ENCODE measurements around the gene BMPR1B. TPM values are rescaled to one million over a fixed set of nuclear protein-coding genes. Genes with fewer than 3 reads are reported as not detected.

The BMPR1B gene
- total and polyA plus RNA-seq, 4 donors, result 0.27 to 0.70 (median 0.48) TPM

GRCh38 chr4:94871644-94872305 is 114.0 kb downstream of the BMPR1B start (continued):
- TF ChIP-seq EGR1 (IDR thresholded peaks at IDR 0.05; ENCODE audit: low read depth in 2 of 2) (no peak), RAD21 (IDR thresholded peaks at IDR 0.05) (no peak), ZBTB33 (IDR thresholded peaks at IDR 0.05) (no peak)

DNA sequence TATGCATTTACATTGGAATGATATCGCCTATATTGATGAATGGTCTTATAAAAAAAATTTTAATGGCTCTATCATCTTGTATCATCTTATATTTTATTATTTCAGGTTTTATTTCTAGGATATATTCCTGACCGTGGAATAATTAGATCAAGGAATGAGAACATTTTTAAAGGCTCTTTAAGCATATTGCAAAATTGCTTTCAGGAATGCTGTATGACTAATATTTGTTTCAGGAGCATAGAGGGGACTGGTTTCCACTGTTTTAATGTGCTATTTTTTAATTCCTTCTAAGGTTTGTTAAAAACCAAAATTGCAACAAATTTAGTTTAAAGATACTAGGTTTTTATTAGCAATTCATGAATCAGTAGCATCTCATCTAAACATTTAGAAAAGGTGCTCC is 120.2 kb downstream of the BMPR1B start:
- H3K9ac ChIP-seq (ENCODE audit: low read depth in 1 of 2, low read length in 2 of 2), result no peak overlapping the region
- no peaks in the 10 kb centered on the region for H3K9me3 ChIP-seq (ENCODE audit: control insufficient read depth in 4 of 4, low read length in 3 of 4)
- DNase-seq (ENCODE audit: low spot score), result no peak
- no peak overlapping the region for H3K27ac ChIP-seq (ENCODE audit: low read depth in 1 of 2, low read length in 2 of 2)
- no peak overlapping the region for H3K4me3 ChIP-seq (ENCODE audit: low read depth in 1 of 3, low read length in 3 of 3)
- H3K4me1 ChIP-seq (ENCODE audit: control insufficient read depth in 4 of 4, insufficient read depth in 4 of 4, low read length in 3 of 4), result no peaks in the 10 kb centered on the region
- no peaks in the 10 kb centered on the region for H3K27me3 ChIP-seq (ENCODE audit: control insufficient read depth in 4 of 4, insufficient read depth in 4 of 4, low read length in 3 of 4)
- no peaks in the 10 kb centered on the region for H3K36me3 ChIP-seq (ENCODE audit: control insufficient read depth in 4 of 4, insufficient read depth in 3 of 4, low read depth in 1 of 4, low read length in 3 of 4)
- 90% methylated on average over 2 of the region's 2 CpGs for WGBS
- TF ChIP-seq FOXA2 (IDR thresholded peaks at IDR 0.05) (no peak), RXRA (IDR thresholded peaks at IDR 0.05) (no peak), CTCF (IDR thresholded peaks at IDR 0.05; ENCODE audit: low read depth, low read length, missing input control) (no peak), EGR1 (IDR thresholded peaks at IDR 0.05; ENCODE audit: low read depth in 2 of 2) (no peak), SP1 (IDR thresholded peaks at IDR 0.05) (no peak), GABPA (IDR thresholded peaks at IDR 0.05 in 1 of 2, conservative IDR thresholded peaks at IDR 0.05 in 1 of 2) (no peak), YY1 (IDR thresholded peaks at IDR 0.05) (no peak), MAX (IDR thresholded peaks at IDR 0.05) (no peak), TAF1 (conservative IDR thresholded peaks at IDR 0.05) (no peak), JUND (IDR thresholded peaks at IDR 0.05) (no peak), NR2F2 (IDR thresholded peaks at IDR 0.05) (no peak), FOXA1 (IDR thresholded peaks at IDR 0.05) (no peak), RAD21 (IDR thresholded peaks at IDR 0.05) (no peak), HNF4A (conservative IDR thresholded peaks at IDR 0.05) (no peak), ZBTB33 (IDR thresholded peaks at IDR 0.05) (no peak)
- TF ChIP-seq, protein P1, sequence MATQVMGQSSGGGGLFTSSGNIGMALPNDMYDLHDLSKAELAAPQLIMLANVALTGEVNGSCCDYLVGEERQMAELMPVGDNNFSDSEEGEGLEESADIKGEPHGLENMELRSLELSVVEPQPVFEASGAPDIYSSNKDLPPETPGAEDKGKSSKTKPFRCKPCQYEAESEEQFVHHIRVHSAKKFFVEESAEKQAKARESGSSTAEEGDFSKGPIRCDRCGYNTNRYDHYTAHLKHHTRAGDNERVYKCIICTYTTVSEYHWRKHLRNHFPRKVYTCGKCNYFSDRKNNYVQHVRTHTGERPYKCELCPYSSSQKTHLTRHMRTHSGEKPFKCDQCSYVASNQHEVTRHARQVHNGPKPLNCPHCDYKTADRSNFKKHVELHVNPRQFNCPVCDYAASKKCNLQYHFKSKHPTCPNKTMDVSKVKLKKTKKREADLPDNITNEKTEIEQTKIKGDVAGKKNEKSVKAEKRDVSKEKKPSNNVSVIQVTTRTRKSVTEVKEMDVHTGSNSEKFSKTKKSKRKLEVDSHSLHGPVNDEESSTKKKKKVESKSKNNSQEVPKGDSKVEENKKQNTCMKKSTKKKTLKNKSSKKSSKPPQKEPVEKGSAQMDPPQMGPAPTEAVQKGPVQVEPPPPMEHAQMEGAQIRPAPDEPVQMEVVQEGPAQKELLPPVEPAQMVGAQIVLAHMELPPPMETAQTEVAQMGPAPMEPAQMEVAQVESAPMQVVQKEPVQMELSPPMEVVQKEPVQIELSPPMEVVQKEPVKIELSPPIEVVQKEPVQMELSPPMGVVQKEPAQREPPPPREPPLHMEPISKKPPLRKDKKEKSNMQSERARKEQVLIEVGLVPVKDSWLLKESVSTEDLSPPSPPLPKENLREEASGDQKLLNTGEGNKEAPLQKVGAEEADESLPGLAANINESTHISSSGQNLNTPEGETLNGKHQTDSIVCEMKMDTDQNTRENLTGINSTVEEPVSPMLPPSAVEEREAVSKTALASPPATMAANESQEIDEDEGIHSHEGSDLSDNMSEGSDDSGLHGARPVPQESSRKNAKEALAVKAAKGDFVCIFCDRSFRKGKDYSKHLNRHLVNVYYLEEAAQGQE (IDR thresholded peaks at IDR 0.05), result no peak
- TF ChIP-seq, protein P2, sequence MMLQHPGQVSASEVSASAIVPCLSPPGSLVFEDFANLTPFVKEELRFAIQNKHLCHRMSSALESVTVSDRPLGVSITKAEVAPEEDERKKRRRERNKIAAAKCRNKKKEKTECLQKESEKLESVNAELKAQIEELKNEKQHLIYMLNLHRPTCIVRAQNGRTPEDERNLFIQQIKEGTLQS (IDR thresholded peaks at IDR 0.05), result no peak

All from liver (tissue), 9 donors.